ENCODE measurements around the gene FOLR3.

DNA sequence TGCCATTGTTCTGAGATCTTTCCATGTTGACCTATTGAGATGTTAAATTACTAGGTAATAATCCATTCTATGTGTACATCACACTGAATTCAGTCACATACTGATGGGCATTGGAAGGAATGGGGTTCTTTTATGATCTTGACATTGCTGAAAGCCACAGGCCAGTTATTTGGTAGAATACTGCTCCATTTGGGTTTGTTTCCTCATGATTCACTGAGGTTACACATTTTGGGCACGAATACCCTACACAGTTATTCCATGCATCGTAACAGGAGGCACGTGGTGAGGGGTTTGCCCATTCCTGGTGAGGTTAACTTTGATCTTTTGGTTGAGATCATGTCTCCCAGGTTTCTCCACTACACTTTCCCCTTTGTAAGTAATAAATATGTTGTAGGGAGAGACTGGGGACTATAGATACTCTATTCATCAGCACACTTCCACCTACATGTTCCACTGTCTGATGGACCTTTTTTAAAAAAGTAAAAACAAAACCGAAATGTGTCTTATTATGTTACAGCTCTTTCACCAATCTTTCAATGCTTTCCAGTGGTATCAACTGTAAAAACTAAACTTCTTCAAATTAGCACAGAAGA lies 44.4 kb downstream of the FOLR3 start:
- TF ChIP-seq, protein P1, sequence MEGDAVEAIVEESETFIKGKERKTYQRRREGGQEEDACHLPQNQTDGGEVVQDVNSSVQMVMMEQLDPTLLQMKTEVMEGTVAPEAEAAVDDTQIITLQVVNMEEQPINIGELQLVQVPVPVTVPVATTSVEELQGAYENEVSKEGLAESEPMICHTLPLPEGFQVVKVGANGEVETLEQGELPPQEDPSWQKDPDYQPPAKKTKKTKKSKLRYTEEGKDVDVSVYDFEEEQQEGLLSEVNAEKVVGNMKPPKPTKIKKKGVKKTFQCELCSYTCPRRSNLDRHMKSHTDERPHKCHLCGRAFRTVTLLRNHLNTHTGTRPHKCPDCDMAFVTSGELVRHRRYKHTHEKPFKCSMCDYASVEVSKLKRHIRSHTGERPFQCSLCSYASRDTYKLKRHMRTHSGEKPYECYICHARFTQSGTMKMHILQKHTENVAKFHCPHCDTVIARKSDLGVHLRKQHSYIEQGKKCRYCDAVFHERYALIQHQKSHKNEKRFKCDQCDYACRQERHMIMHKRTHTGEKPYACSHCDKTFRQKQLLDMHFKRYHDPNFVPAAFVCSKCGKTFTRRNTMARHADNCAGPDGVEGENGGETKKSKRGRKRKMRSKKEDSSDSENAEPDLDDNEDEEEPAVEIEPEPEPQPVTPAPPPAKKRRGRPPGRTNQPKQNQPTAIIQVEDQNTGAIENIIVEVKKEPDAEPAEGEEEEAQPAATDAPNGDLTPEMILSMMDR (conservative IDR thresholded peaks at IDR 0.05) = no peak
- no peak for TF ChIP-seq EZH2 (IDR thresholded peaks at IDR 0.05; ENCODE audit: low read depth)

All from PC-9 (cell line).